ENCODE data around the gene TTC3.

DNA sequence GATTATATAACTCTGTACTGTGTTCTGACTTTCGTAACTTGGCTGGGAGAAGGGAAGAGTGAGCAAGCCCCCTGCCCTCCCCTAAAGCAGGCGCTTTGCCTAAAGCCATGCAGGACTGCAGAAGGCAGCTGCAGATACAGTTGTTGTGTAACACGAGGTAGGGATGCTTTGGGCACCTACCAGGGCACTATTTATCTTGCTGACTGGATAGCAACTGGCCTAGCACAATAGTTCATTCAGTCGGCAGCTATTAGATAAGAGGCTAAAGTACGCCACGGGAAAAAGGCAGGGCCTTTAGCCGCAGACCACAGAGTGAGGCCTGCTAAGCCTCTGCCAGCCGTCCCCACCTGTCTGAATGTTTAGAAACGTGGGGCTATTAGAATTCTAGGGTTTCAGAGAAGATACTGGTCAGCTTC is 80.9 kb downstream of the TTC3 start:
- TF ChIP-seq NFRKB (IDR thresholded peaks at IDR 0.05) (no peak), FOXA1 (IDR thresholded peaks at IDR 0.05) (no peak), SP1 (IDR thresholded peaks at IDR 0.05) (no peak), CTBP1 (IDR thresholded peaks at IDR 0.05; ENCODE audit: borderline replicate concordance) (no peak), BHLHE40 (IDR thresholded peaks at IDR 0.05; ENCODE audit: borderline replicate concordance) (no peak), ARNT (IDR thresholded peaks at IDR 0.05) (no peak), FOXM1 (IDR thresholded peaks at IDR 0.05; ENCODE audit: borderline replicate concordance) (no peak), FOXK2 (IDR thresholded peaks at IDR 0.05) (no peak), HDGF (IDR thresholded peaks at IDR 0.05; ENCODE audit: borderline replicate concordance) (no peak), SUZ12 (IDR thresholded peaks at IDR 0.05) (no peak), TARDBP (IDR thresholded peaks at IDR 0.05) (no peak)
- TF ChIP-seq, protein P1, sequence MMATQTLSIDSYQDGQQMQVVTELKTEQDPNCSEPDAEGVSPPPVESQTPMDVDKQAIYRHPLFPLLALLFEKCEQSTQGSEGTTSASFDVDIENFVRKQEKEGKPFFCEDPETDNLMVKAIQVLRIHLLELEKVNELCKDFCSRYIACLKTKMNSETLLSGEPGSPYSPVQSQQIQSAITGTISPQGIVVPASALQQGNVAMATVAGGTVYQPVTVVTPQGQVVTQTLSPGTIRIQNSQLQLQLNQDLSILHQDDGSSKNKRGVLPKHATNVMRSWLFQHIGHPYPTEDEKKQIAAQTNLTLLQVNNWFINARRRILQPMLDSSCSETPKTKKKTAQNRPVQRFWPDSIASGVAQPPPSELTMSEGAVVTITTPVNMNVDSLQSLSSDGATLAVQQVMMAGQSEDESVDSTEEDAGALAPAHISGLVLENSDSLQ (IDR thresholded peaks at IDR 0.05): no peak
